Keratinocyte (primary cell): ENCODE results near the gene HNRNPL. TPM values are rescaled to one million over a fixed set of nuclear protein-coding genes. Genes with fewer than 3 reads are reported as not detected.

Experiments
- DNase-seq: peaks from one replicate; pipeline ENCODE4 v3.0.0-alpha.2; 2011; ENCODE audit warnings: low read depth, missing footprints, low spot score
- FAIRE-seq: peaks from 2 replicates; lab custom pipeline; 2011; peaks lifted over from hg19 to GRCh38; lab: Jason Lieb, UNC
- H2AFZ ChIP-seq: 2 replicates; pipeline ENCODE4 v1.6.0; 2012; ENCODE audit warnings: low read length, control low read depth, inconsistent platforms; ENCODE audit not compliant: control insufficient read depth
- H3K27ac ChIP-seq: 2 replicates; pipeline ENCODE4 v1.5.1; 2011; ENCODE audit warnings: low read length; ENCODE audit not compliant: control insufficient read depth, insufficient read depth
- H3K27me3 ChIP-seq: 3 replicates; pipeline ENCODE4 v1.6.0; 2011; ENCODE audit warnings: low read length; ENCODE audit not compliant: control insufficient read depth, insufficient read depth; ENCODE audit errors: extremely low read depth
- H3K36me3 ChIP-seq, 2 experiments: 2 replicates in 1 of 2; 3 replicates in 1 of 2; pipeline ENCODE4 v1.5.1; 2011; ENCODE audit warnings: low read length in 2 of 2, mild to moderate bottlenecking in 1 of 2; ENCODE audit not compliant: control insufficient read depth in 2 of 2, insufficient read depth in 2 of 2; ENCODE audit errors: extremely low read depth in 1 of 2
- H3K4me1 ChIP-seq: 3 replicates; pipeline ENCODE4 v1.5.1; 2011; ENCODE audit warnings: low read length; ENCODE audit not compliant: control insufficient read depth, insufficient read depth; ENCODE audit errors: extremely low read depth
- H3K4me2 ChIP-seq: 3 replicates; pipeline ENCODE4 v1.6.0; 2011; ENCODE audit warnings: low read depth, low read length; ENCODE audit not compliant: control insufficient read depth, insufficient read depth; ENCODE audit errors: extremely low read depth
- H3K4me3 ChIP-seq, 3 experiments: fragments of 200-600 bp in 1 of 3; sonication (generic) in 1 of 3; 2 replicates in 2 of 3; 3 replicates in 1 of 3; pipeline ENCODE4 v1.5.1; 2011 to 2016; ENCODE audit warnings: low read length in 3 of 3, mild to moderate bottlenecking in 3 of 3, control low read depth in 2 of 3, inconsistent platforms in 1 of 3, low read depth in 1 of 3, mixed read lengths in 1 of 3, mixed run types in 1 of 3, moderate library complexity in 1 of 3; ENCODE audit not compliant: control insufficient read depth in 2 of 3, insufficient read depth in 2 of 3; ENCODE audit errors: extremely low read depth in 1 of 3
- H3K79me2 ChIP-seq: 2 replicates; pipeline ENCODE4 v1.6.0; 2012; ENCODE audit warnings: low read length; ENCODE audit not compliant: control insufficient read depth, insufficient read depth
- H3K9ac ChIP-seq: 3 replicates; pipeline ENCODE4 v1.6.0; 2011; ENCODE audit warnings: low read length; ENCODE audit not compliant: control insufficient read depth, insufficient read depth; ENCODE audit errors: extremely low read depth
- H3K9me1 ChIP-seq: 3 replicates; pipeline ENCODE4 v1.6.0; 2011; ENCODE audit warnings: low read length; ENCODE audit not compliant: control insufficient read depth, insufficient read depth; ENCODE audit errors: extremely low read depth
- H3K9me3 ChIP-seq: 2 replicates; pipeline ENCODE4 v1.5.1; 2012; ENCODE audit warnings: low read depth, low read length; ENCODE audit not compliant: control insufficient read depth
- H4K20me1 ChIP-seq: 3 replicates; pipeline ENCODE4 v1.6.0; 2011; ENCODE audit warnings: low read length; ENCODE audit not compliant: control insufficient read depth, insufficient read depth; ENCODE audit errors: extremely low read depth
- EZH2 ChIP-seq: IDR thresholded peaks from one replicate; pipeline ENCODE4 v1.6.1; 2012; ENCODE audit warnings: inconsistent platforms, mild to moderate bottlenecking, low read length, moderate library complexity
- dilution Hi-C: fragments of 300-500 bp; cut with MboI; formaldehyde crosslinking; loops from one replicate; pipeline ENCODE4 v1.7.0; 2020; ENCODE audit warnings: low sequenced_read_pairs; ENCODE audit not compliant: extremely low pct_ligation_motif_present
- polyA plus RNA-seq, 5 experiments: library from polyadenylated mRNA; depleted of rRNA in 3 of 5; stranded (reverse) in 3 of 5; stranded (forward) in 1 of 5; unstranded in 1 of 5; fragments of >200 nt; gene quantifications; 1 replicate in 1 of 5; 2 replicates in 3 of 5; 3 replicates in 1 of 5; pipeline versions ENCODE4 v1.2.1 to v1.2.3, GENCODE V29; 2011 to 2012; ENCODE audit warnings: missing spikeins in 2 of 5, low read depth in 1 of 5, low replicate concordance in 1 of 5
- TF ChIP-seq, protein P1 (sequence below), 3 experiments: IDR thresholded peaks in 1 of 3; conservative IDR thresholded peaks in 1 of 3; optimal IDR thresholded peaks in 1 of 3; 2 replicates in 2 of 3; 3 replicates in 1 of 3; pipeline versions ENCODE3 to v1.5.1; 2011; ENCODE audit warnings: low read length in 3 of 3, mild to moderate bottlenecking in 3 of 3, moderate library complexity in 2 of 3, control low read depth in 1 of 3, inconsistent platforms in 1 of 3; ENCODE audit not compliant: insufficient read depth in 2 of 3; ENCODE audit errors: extremely low read depth in 1 of 3

Gene HNRNPL
- polyA plus RNA-seq, 1 donor (not counting 4 experiments of a cell fraction or from before 2014, with no cell fraction given), result 308 TPM

DNA sequence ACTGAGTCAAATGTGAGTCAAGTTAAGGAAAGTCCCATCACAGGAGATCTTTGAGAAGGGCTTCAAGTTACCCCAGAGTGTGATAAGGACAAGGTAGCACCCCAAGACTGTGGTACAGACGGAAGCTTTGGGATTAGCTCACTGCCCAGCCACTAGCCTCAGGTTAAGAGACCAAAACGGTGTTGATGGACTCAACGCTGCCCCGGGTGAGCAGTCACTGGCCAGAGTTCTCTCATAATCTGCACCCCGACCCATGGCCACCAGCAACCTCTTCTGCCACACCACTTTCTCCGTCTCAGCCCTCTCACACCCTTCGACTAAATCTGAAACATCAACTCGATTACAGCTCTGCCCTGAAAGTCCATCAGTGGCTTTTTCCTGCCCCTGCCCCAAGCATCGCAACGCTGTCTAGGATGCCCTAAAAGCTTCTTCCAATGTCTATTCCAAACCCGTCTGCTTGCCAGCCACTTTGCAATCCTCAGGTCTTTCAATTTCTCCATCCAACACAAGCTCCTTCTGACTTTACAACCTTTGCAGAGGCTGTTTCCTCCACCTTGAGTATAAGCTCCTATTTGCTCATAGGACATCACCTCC is 5.6 kb downstream of the HNRNPL start:
- Histone ChIP-seq H2AFZ (no peak overlapping the region), H3K9ac (no peak overlapping the region), H3K9me1 (peaks cover 5% of the 10 kb centered on the region), H3K4me2 (no peak overlapping the region), H3K36me3 (peaks cover 56 to 79% of the 10 kb centered on the region in 2 experiments), H4K20me1 (peaks cover 27% of the 10 kb centered on the region), H3K79me2 (peaks cover 83% of the 10 kb centered on the region), H3K4me3 (no peak overlapping the region), H3K27me3 (no peaks in the 10 kb centered on the region), H3K27ac (no peak overlapping the region), H3K9me3 (no peaks in the 10 kb centered on the region), H3K4me1 (peaks cover 36% of the 10 kb centered on the region)
- dilution Hi-C loops, result no loop called here
- TF ChIP-seq EZH2, result no peak
- TF ChIP-seq, protein P1, sequence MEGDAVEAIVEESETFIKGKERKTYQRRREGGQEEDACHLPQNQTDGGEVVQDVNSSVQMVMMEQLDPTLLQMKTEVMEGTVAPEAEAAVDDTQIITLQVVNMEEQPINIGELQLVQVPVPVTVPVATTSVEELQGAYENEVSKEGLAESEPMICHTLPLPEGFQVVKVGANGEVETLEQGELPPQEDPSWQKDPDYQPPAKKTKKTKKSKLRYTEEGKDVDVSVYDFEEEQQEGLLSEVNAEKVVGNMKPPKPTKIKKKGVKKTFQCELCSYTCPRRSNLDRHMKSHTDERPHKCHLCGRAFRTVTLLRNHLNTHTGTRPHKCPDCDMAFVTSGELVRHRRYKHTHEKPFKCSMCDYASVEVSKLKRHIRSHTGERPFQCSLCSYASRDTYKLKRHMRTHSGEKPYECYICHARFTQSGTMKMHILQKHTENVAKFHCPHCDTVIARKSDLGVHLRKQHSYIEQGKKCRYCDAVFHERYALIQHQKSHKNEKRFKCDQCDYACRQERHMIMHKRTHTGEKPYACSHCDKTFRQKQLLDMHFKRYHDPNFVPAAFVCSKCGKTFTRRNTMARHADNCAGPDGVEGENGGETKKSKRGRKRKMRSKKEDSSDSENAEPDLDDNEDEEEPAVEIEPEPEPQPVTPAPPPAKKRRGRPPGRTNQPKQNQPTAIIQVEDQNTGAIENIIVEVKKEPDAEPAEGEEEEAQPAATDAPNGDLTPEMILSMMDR (optimal IDR thresholded peaks at IDR 0.05 in 1 of 3, IDR thresholded peaks at IDR 0.05 in 1 of 3, conservative IDR thresholded peaks at IDR 0.05 in 1 of 3; ENCODE audit: extremely low read depth in 1 of 3, insufficient read depth in 2 of 3, low read length in 3 of 3), result no peak
- DNase-seq (no peak), FAIRE-seq (no peak)

DNA sequence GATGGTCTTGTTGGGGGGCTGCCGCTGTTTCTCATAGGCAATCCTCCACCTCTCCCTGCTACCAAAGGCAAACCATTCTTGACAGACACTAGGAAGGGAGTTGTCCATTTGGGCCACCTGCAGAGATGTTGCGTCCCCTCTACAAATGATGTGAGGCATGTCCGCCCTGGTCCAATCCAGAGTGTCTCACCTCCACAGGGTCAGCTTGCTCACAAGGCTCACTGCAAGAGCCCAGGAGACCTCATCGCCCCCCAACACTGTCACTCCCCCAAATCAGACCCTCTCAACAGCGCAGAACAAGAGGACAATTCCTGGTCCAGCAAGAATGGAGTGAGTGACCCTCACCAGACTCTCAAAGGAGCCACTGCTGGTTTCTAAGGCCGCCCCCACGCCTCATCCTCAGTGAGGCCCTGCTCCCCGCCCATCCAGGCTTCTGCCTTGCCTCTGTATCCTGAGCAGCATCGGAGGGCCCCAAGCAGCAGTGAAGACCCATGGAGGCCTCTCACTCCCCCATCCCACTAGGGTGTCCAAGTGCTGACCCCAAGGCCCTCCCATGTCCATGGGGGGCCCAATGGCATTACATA is 6.5 kb downstream of the HNRNPL start:
- H3K9ac ChIP-seq, result no peak overlapping the region
- peaks cover 5% of the 10 kb centered on the region for H3K9me1 ChIP-seq
- FAIRE-seq (no peak), DNase-seq (no peak)
- H2AFZ ChIP-seq, result no peak overlapping the region
- no peaks in the 10 kb centered on the region for H3K9me3 ChIP-seq
- H3K27me3 ChIP-seq, result no peaks in the 10 kb centered on the region
- peaks cover 37% of the 10 kb centered on the region for H3K4me1 ChIP-seq
- no peak overlapping the region for H3K4me2 ChIP-seq
- no peak overlapping the region for H3K27ac ChIP-seq
- peaks cover 61 to 78% of the 10 kb centered on the region in 2 experiments for H3K36me3 ChIP-seq
- peaks cover 74% of the 10 kb centered on the region for H3K79me2 ChIP-seq
- H3K4me3 ChIP-seq, result no peak overlapping the region
- TF ChIP-seq, protein P1 (optimal IDR thresholded peaks at IDR 0.05 in 1 of 3, IDR thresholded peaks at IDR 0.05 in 1 of 3, conservative IDR thresholded peaks at IDR 0.05 in 1 of 3; ENCODE audit: extremely low read depth in 1 of 3, insufficient read depth in 2 of 3, low read length in 3 of 3), result no peak
- no peak for TF ChIP-seq EZH2
- dilution Hi-C loops, result no loop called here
- peaks cover 24% of the 10 kb centered on the region for H4K20me1 ChIP-seq
